ENCODE results near the gene CYLD. TPM values are rescaled to one million over a fixed set of nuclear protein-coding genes. Genes with fewer than 3 reads are reported as not detected.

Gene CYLD
- total RNA-seq, 1 donor from 2014 or later: 38.5 TPM

DNA sequence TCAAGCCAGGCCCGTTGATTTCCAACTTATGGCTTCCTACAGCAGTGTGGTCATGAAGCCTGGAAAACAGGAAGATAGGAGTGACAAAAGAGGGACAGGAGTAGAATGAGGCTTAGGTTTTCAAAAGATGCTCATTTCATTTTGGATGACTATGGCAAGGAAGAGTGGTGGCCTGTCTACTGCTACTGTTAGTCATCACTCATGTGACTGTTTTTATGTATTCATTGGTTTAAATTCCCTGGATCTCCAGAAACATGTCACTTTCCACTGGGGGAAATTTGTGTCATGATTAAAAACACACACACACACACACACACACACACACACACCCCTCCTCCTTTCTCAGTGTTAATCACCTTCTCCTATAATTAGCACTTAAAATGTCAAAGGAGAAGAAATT is 1.1 kb upstream of the CYLD start:
- no peak for DNase-seq (ENCODE audit: low spot score)

DNA sequence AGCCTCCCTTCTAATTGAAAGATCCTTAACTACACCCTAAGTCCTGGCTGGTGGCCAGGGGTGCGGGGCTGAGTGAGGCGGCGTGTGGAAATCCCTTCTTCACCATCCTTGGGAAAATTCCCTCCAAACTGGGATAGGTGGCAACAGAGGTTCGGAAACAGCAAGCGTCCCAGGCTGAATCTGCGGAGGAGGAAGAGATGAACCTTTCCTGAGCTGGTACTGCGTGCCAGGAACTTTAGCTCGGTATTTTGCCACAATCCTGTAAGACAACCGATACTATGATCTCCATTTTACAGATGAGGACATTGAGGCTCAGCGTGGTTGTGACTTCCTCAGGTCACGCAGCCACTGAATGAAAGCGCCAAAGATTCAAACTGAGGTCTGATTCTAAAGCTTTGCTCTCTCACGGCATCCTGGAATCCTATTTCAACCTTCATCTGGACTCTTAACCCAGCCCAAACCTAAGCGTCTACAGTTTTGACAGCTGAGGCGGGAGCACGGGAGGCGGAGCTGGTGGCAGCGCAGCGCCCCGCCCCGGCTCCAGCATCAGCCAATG is 583 bp upstream of the CYLD start:
- no peak for DNase-seq (ENCODE audit: low spot score)

DNA sequence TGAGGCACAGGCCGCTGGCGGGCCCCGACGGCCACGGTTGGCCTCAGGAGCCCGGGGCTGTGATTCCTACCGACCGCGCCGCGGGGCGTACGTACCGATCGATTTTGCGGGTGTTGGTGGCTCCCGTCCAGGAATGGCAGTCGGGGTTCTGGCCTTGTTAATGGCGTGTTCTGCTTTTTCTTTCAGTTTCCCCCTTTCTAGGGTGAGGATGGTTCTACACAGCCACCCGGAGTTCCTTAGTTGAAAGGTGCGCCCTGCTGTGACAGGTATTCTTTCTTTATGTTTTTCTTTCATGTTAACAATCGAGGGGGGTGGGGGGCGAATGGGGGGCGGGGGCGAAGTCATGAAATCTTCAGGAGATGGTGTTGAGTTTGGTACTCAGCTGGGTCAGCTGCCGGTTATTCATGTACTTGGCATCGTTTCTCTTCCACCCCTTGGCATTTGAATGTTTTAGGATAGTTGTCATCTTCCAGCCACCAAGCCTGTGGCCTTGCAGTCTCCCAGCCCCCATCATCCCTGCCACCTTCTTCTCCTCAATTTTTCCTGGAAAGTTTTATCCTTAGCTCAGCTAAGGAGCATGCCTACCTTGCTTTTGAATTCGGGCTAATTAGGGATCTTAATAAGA is 802 bp downstream of the CYLD start:
- peak; percentile 37 for DNase-seq (ENCODE audit: low spot score)

DNA sequence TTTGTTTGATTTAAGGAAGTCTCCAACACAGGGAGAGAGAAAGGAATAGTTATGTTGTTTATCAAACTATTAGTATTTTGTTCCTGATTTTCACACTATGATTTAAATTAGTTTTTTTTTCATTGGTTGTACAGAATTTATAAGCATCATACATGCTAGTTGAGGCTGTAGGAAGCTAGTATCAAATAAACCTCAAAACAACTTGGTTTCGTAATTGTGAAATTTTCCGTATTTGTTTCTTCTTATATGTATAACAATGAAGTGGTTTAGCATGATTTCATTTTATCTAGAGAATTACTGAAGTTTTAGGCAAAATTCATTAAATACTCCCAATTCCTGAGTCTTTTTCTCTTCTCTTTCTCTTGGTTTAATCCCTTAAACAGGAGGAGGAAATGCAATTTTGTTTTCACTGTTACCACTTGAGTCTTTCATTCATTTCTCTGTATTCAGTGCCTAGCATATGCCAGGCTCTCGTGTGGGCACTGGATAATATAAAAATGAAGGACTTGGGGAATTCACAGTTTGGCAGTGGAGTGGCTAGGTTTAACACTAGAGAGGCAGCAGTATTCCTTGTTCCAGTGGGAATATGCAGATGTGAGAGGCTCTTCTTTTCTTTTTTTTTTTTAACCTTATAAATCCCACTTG is 1.8 kb downstream of the CYLD start:
- DNase-seq (ENCODE audit: low spot score): no peak

DNA sequence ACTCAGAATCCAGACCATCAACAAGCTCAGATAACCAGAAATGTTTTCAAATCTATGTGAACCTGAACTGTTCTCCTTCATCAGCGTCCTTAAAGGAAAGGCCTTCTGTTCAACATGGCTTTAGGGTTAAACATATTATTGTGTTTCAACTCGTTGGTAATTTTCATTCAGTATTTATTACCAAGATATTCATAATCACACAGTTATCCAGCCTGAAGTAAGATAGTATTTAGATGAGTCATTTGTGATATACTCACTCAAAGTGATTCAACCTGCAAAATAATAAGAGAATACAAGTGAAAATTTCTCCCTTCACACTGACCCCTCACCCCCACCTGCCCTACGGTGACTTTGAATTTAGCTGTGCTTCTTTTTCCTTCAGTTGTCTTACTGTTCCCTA is 3.0 kb downstream of the CYLD start:
- DNase-seq (ENCODE audit: low spot score): no peak

DNA sequence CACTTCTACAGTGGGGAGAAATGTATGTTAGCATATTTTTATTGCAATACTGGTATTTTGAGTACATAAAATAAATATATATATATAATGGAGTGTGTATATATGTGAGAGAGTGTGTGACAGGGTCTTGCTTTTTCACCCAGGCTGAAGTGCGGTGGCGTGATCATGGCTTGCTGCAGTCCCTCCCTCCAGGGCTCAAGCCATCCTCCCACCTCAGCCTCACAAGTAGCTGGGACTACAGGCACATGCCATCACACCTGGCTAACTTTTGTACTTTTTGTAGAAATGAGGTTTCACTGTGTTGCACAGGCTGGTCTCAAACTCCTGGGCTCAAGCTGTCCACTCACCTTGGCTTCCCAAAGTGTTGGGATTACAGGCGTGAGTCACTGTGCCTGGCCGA is 4.1 kb downstream of the CYLD start:
- no peak for DNase-seq (ENCODE audit: low spot score)

DNA sequence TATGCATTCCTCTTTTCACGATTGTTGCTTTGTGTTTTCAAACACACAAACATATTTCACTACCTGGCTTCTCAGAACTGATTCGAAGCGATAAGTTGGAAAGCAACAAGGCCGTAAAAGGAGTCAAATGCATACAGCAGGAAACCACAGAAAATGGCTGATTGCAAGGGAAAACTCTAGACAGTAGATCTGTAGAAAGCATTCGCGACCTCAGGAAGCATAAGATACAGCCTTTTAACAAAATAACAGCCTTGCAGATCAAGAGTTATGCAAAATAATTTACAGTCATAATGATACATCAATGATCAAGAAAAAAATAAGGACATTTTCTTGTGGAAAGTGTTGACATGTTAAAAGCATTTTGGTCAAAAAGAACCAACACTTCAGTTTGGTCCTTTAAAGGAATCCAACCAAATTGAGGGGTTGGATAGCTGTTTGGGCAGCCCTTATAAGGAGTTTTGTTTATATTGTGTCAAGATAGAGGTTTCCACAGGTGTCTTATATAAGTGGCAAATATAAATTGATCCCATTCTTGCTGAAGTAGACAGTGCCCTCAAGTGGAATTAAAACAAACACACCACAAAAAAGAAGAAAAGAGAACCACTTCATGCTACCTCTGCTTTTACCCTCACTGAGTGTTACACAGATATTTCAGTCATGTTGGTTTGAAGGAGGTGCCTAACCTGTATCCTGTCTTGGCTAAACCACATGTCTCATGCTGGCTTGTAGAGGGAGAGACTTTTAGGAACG is 5.5 kb downstream of the CYLD start:
- no peak for DNase-seq (ENCODE audit: low spot score)

DNA sequence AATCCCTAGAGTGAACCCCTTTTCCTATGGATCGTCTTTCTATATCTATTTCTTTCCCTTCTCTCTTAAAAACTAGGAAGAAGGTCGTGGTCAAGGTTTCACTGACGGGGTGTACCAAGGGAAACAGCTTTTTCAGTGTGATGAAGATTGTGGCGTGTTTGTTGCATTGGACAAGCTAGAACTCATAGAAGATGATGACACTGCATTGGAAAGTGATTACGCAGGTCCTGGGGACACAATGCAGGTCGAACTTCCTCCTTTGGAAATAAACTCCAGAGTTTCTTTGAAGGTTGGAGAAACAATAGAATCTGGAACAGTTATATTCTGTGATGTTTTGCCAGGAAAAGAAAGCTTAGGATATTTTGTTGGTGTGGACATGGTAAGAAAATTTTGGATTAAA is 9.6 kb downstream of the CYLD start:
- DNase-seq (ENCODE audit: low spot score): no peak

DNA sequence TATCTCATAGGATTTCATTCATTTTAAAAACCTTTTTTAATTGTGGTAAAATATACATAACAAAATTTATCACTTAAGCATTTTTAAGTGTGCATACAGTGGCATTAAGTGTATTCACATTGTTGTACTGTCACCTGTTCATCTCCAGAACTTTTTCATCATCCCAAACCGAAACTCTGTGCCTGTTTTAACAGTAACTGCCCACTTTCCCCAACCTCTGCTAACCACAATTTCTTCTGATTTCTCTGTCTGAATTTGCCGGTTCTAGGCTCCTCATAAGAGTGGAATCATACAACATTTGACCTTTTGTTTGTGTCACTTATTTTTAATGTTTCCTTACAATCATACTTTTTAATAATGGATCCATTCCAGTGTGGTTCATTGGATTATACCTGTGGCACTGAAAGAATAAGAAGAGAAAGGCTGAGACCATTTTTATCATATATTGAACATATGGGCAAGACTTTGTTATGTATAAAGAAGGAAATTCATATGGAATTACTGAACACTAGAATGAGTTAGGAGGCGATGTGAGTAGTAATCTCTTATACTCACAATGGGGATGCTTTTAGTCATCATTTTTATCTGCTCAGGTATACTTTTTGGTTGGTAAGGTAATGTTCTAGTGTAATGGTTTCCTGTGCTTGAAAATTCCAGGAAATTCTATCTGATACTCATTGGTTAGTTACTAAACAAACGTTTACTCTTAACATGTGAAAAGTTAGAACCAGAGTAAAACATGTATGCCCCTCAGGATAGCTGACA is 10.8 kb downstream of the CYLD start:
- DNase-seq (ENCODE audit: low spot score): no peak

DNA sequence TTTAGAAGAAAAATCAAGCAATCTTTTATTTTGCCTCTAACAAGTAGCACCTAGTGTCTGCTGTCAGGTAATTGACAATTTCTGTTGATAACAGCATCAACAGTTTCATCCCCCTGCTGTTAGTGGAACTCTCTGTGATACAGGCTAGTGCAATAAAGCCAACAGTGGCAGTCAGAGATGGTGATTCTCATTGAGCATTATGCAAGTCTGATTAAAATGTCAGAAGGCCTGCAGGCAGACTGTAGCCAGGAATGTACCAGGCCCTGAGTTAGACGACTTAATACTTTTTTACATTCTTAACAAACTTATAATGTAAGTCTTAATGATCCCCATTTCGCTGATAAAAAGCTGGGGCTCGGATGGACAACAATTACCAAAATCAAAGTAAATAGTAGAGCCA is 14.6 kb downstream of the CYLD start:
- no peak for DNase-seq (ENCODE audit: low spot score)

DNA sequence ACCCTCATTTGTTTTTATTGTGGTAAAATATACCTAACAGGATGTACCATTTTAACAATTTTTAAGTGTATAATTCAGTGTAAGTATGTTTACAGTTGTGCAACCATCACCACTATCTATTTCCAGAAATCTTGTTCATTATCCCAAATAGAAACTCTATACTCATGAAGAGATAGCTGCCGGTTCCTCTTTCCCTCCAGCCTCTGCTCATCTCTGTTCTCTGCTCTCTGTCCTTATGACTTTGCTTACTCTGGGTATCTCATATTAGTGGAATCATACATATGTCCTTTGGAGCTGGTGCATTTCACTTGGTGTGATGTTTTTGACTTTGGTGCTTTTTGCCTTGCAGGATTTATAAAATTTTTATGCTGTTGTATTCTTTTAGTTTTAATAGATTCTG is 19.4 kb downstream of the CYLD start:
- no peak for DNase-seq (ENCODE audit: low spot score)

DNA sequence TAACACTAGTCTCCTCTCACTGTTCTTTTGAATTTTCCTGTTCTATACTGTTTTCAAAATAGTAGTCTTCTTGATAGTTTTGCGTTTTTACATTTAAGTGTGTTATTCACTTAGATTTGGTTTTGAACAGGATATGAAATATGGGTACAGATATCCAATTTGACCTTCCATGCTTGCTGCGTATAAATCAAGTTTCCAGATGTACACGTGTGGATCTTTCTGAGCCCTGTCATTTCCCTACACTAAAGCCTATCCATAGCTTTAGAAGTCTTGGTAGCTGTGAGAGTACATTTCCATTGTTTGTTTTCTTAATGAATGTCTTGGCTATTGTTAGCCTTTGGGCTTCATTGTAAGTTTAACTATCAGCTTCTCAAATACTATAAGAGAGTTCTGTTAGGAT is 20.4 kb downstream of the CYLD start:
- DNase-seq (ENCODE audit: low spot score): no peak

DNA sequence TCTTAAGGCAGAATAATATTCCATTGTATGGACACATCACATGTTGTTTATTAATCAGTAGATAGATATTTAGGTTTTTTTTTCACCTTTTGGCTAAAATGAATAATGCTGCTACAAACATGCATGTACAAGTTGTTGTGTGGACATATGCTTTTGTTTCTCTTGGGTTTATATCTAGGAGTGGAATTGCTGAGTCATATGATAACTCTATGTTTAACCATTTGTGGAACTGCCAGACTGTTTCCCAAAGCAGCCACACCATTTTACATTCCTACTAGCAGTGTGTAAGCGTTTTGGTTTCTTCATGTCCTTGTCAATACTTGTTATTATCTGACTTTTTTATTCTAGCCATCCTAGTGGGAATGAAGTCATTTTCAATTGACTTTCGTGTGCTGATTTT is 21.3 kb downstream of the CYLD start:
- DNase-seq (ENCODE audit: low spot score): no peak

DNA sequence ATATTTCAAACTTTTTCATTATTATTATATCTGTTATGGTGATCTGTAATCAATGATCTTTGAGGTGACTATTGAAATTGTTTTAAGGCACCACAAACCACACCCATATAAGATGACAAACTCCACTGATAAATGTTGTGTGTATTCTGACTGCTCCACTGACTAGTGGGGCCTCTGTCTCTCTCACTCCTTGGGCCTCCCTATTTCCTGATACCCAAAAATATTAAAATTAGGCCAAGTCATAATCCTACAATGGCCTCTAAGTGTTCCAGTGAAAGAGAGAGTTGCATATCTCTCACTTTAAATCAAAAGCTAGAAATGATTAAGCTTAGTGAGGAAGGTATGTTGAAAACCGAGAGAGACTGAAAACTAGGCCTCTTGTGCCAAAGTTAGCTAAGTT is 23.4 kb downstream of the CYLD start:
- no peak for DNase-seq (ENCODE audit: low spot score)

DNA sequence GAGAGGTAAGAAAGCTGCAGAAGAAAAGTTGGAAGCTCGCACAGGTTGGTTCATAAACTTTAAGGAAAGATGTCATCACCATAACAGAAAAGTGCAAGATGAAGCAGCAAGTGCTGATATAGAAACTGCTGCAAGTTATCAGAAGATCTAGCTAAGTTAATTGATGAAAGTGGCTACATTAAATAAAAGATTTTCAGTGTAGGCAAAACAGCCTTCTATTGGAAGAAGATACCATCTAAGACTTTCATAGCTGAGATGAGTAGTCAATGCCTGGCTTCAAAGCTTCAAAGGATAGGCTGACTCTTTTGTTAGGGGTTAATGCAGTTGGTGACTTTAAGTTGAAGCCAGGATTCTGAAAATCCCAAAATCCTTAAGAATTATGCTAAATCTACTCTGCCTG is 24.0 kb downstream of the CYLD start:
- no peak for DNase-seq (ENCODE audit: low spot score)

DNA sequence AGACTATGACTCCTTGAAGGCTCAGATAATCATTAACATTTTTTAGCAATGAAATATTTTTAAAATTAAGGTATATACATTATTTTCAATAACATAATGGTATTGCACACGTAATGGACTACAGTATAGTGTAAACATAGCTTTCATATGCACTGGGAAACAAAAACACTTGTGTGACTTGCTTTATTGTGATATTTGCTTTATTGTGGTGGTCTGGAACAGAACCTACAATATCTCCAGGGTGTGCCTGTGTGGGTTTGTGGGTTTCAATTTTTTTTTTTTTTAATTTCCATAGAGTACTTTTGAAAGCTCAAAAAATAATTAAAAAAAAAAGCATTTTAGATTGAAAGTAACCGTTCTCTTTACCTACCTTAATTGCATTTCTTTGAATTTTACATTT is 25.3 kb downstream of the CYLD start:
- DNase-seq (ENCODE audit: low spot score): no peak

DNA sequence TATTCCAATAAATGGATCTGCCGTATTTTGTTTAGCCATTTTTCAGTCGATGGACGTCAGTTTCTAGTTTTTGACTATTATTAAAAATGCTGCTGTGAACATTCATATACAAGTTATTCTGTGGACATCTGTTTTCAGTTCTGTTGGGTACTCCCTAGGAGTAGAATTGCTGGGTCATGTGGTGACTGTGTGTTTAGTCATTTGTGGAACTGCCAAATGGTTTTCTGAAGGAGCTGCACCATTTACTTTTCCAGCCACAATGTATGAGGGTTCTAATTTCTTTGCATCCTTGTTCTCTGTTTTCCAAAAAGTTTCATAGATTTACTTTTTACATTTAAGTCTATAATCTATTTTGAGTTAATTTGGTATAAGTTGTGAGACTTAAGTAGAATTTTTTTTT is 29.5 kb downstream of the CYLD start:
- DNase-seq (ENCODE audit: low spot score): no peak

DNA sequence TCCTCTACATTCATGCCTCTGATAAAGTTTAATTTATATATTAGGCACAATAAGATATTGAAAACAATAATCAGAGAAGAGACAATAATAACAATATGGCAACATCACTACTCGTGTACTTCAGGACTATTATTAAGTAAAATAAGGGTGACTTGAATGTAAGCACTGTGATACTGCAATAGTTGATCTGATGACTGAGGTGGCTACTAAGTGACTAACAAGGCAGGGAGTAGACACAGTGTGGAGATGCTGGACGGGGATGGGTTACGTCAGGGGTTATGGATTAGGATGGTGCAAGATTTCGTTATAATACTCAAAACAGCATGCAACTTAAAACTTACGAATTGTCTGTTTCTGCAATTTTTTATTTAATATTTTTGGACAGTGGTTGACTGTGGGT is 32.5 kb downstream of the CYLD start:
- no peak for DNase-seq (ENCODE audit: low spot score)

DNA sequence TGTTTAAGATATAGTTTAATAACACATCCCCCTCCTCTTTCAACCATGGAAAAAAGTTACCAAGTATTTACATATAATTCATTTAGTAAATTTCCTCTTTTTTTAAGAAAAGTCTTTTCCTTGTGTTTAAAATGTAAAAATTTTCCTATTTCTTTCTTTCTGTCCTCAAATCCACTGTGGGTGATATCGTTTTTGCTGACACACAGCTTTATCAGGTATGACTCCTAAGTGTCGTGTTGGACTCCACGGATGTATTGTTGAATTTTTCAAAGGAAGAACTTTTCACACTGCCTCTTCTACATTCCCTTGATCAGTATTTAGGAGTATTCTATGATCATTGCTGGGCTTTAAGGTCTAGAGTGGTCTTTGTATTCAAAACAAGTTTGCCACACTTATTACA is 33.1 kb downstream of the CYLD start:
- no peak for DNase-seq (ENCODE audit: low spot score)

DNA sequence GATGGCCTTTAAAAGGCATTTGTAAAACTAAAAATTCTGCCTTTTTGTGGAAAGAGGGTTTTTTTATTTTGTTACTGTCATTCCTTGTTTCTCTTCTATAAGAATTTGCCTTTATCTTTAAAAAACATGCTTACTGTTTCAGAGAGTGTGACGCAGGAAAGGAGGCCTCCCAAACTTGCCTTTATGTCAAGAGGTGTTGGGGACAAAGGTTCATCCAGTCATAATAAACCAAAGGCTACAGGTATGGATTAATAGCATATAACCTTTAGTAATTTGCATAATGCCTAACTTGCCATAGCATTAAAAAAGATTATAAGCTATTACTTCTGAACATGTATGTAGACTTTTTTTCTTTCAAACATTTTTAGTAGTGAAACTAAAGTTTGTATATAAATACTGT is 34.2 kb downstream of the CYLD start:
- DNase-seq (ENCODE audit: low spot score): no peak

DNA sequence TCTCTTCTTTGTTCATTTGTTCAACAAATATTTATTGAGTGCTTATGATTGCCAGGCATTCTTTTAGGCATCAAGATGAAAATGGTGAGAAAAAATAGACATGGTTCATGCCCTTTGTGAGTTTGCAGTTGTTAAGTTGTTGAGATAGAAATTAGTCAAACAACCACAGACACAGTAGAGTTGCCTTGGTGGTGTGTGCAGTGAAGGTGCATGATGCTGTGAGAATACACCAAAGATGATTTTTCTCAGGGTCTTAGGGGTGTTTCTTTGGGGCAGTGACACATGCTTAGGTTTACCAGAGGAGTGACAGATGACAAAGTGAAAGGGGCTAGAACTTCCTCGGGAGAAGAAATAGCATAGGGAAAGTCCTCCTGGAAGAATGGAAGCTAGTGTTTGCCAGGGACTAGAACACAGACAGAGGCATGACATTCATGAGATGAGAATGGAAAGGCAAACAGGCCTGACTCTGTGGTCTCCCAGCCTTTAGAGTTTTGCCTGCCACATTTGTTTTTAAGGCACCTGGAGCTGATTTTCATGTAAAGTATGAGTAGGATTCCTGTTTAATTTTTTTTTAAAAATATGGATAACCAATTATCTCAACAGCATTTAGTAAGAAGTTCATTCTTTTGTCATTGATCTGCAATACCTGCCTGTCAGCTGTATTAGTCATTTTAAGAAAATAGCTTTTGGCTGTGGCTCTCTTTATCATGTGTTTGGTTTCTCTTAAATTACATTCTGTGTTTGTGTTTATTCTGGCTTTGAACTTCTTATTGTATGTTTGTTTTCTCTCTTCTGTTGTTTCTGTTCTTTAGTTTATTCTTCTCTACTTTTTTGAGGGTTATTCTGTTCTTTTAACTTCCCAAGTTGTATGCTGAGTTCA is 36.6 kb downstream of the CYLD start:
- DNase-seq (ENCODE audit: low spot score): no peak

All from mucosa of gallbladder (tissue), 1 donor.